WTC11 (cell line): Measurements from ENCODE around the gene CCDC12. TPM values are rescaled to one million over a fixed set of nuclear protein-coding genes. Genes with fewer than 3 reads are reported as not detected.

Source experiments
- ATAC-seq: fragments of 200-7000 bp; cut with Tn5 transposase; 2 replicates; pipeline ENCODE4 v1.10.0; 2021; ENCODE audit warnings: mild to moderate bottlenecking, moderate library complexity
- CTCF ChIA-PET: fragments of 300-600 bp; sonication (Branson Sonifier 250); formaldehyde crosslinking; loops from one replicate; lab custom pipeline; 2021; ENCODE audit warnings: antibody characterized with exemption; lab: Charles Lee
- POLR2A ChIA-PET: fragments of 350-600 bp; sonication (Branson Sonifier 250); formaldehyde crosslinking; loops from one replicate; lab custom pipeline; 2021; ENCODE audit warnings: antibody characterized with exemption; lab: Charles Lee
- DNase-seq: peaks from one replicate; pipeline ENCODE4 v3.0.0; 2021; ENCODE audit warnings: low spot score
- H3K27ac Mint-ChIP-seq: 2 replicates; pipeline ENCODE4 v1.8.0; 2021; ENCODE audit warnings: mixed read lengths
- H3K27me3 Mint-ChIP-seq: 2 replicates; pipeline ENCODE4 v1.8.0; 2021; ENCODE audit warnings: low read depth, mild to moderate bottlenecking, moderate library complexity, mixed read lengths
- H3K36me3 Mint-ChIP-seq: 2 replicates; pipeline ENCODE4 v1.8.0; 2021; ENCODE audit warnings: mixed read lengths
- H3K4me1 Mint-ChIP-seq: 2 replicates; pipeline ENCODE4 v1.8.0; 2022; ENCODE audit warnings: mixed read lengths
- H3K4me3 Mint-ChIP-seq: 2 replicates; pipeline ENCODE4 v1.8.0; 2021; ENCODE audit warnings: mild to moderate bottlenecking, moderate library complexity, mixed read lengths
- H3K9me3 Mint-ChIP-seq: 2 replicates; pipeline ENCODE4 v1.8.0; 2021; ENCODE audit warnings: mixed read lengths
- CDX4 ChIP-seq: fragments of 250-450 bp; sonication (Bioruptor Pico); IDR thresholded peaks from 2 replicates; pipeline ENCODE4 v1.9.0; 2021; ENCODE audit warnings: moderate library complexity, mild to moderate bottlenecking, inconsistent platforms, borderline replicate concordance
- FOXK1 ChIP-seq: sonication (generic); formaldehyde crosslinking; IDR thresholded peaks from 2 replicates; pipeline ENCODE4 v1.8.0; 2022; ENCODE audit warnings: mild to moderate bottlenecking, moderate library complexity, missing genetic modification reagents
- FOXP1 ChIP-seq: sonication (generic); formaldehyde crosslinking; IDR thresholded peaks from 2 replicates; pipeline ENCODE4 v1.8.0; 2022; ENCODE audit warnings: missing genetic modification reagents, mild to moderate bottlenecking, moderate library complexity, borderline replicate concordance
- GTF2I ChIP-seq: fragments of 250-450 bp; sonication (Bioruptor Pico); conservative IDR thresholded peaks from 2 replicates; pipeline ENCODE4 v1.4.0; 2021; ENCODE audit warnings: mild to moderate bottlenecking
- JAZF1 ChIP-seq: fragments of 250-450 bp; sonication (Bioruptor Pico); IDR thresholded peaks from 2 replicates; pipeline ENCODE4 v1.9.0; 2021; ENCODE audit warnings: moderate library complexity, mild to moderate bottlenecking, inconsistent platforms
- KAT7 ChIP-seq: sonication (generic); formaldehyde crosslinking; IDR thresholded peaks from 2 replicates; pipeline ENCODE4 v1.8.1; 2023; ENCODE audit warnings: missing genetic modification reagents, mild to moderate bottlenecking, borderline replicate concordance
- MLX ChIP-seq: sonication (generic); formaldehyde crosslinking; IDR thresholded peaks from 2 replicates; pipeline ENCODE4 v1.8.1; 2023; ENCODE audit warnings: mild to moderate bottlenecking, missing genetic modification reagents, moderate library complexity
- MYBL2 ChIP-seq: sonication (generic); formaldehyde crosslinking; IDR thresholded peaks from 2 replicates; pipeline ENCODE4 v1.8.1; 2023; ENCODE audit warnings: mild to moderate bottlenecking, moderate library complexity, missing genetic modification reagents
- NFATC4 ChIP-seq: fragments of 250-450 bp; sonication (Bioruptor Pico); IDR thresholded peaks from 2 replicates; pipeline ENCODE4 v1.9.0; 2021; ENCODE audit warnings: mild to moderate bottlenecking
- NR2C2 ChIP-seq: sonication (generic); formaldehyde crosslinking; IDR thresholded peaks from 2 replicates; pipeline ENCODE4 v1.8.0; 2022; ENCODE audit warnings: mild to moderate bottlenecking, missing genetic modification reagents
- PREB ChIP-seq: sonication (generic); formaldehyde crosslinking; IDR thresholded peaks from 2 replicates; pipeline ENCODE4 v1.8.1; 2022; ENCODE audit warnings: mild to moderate bottlenecking, missing genetic modification reagents, moderate library complexity, borderline replicate concordance
- RELA ChIP-seq: sonication (generic); formaldehyde crosslinking; IDR thresholded peaks from 2 replicates; pipeline ENCODE4 v1.8.1; 2022; ENCODE audit warnings: missing genetic modification reagents, mild to moderate bottlenecking, borderline replicate concordance
- SOX15 ChIP-seq: fragments of 250-450 bp; sonication (Bioruptor Pico); IDR thresholded peaks from 2 replicates; pipeline ENCODE4 v1.9.0; 2021; ENCODE audit warnings: mild to moderate bottlenecking
- TEAD4 ChIP-seq: sonication (generic); formaldehyde crosslinking; IDR thresholded peaks from 2 replicates; pipeline ENCODE4 v1.8.0; 2022; ENCODE audit warnings: mild to moderate bottlenecking, missing genetic modification reagents
- USF1 ChIP-seq: sonication (generic); formaldehyde crosslinking; IDR thresholded peaks from 2 replicates; pipeline ENCODE4 v1.8.0; 2022; ENCODE audit warnings: mild to moderate bottlenecking, missing genetic modification reagents
- ZMAT4 ChIP-seq: fragments of 250-450 bp; sonication (Bioruptor Pico); IDR thresholded peaks from 2 replicates; pipeline ENCODE4 v1.9.0; 2021; ENCODE audit warnings: mild to moderate bottlenecking
- ZNF121 ChIP-seq: sonication (generic); formaldehyde crosslinking; IDR thresholded peaks from 2 replicates; pipeline ENCODE4 v1.8.0; 2023; ENCODE audit warnings: missing genetic modification reagents
- ZNF219 ChIP-seq: sonication (generic); formaldehyde crosslinking; IDR thresholded peaks from 2 replicates; pipeline ENCODE4 v1.8.0; 2023; ENCODE audit warnings: missing genetic modification reagents, mild to moderate bottlenecking, borderline replicate concordance
- ZNF263 ChIP-seq: sonication (generic); formaldehyde crosslinking; IDR thresholded peaks from 2 replicates; pipeline ENCODE4 v1.8.1; 2022; ENCODE audit warnings: low read depth, mild to moderate bottlenecking, moderate library complexity, missing genetic modification reagents
- ZNF396 ChIP-seq: fragments of 250-450 bp; sonication (Bioruptor Pico); IDR thresholded peaks from 2 replicates; pipeline ENCODE4 v1.8.0; 2021; ENCODE audit warnings: mild to moderate bottlenecking, moderate library complexity, borderline replicate concordance
- ZNF532 ChIP-seq: fragments of 250-450 bp; sonication (Bioruptor Pico); IDR thresholded peaks from 2 replicates; pipeline ENCODE4 v1.9.0; 2021; ENCODE audit warnings: mild to moderate bottlenecking, borderline replicate concordance
- ZSCAN18 ChIP-seq: fragments of 250-450 bp; sonication (Bioruptor Pico); IDR thresholded peaks from 2 replicates; pipeline ENCODE4 v2.1.2; 2022; ENCODE audit warnings: mild to moderate bottlenecking, moderate library complexity
- total RNA-seq: library from RNA; stranded (reverse); gene quantifications from 3 replicates; pipeline ENCODE4 v1.2.3, GENCODE V29; 2021

The CCDC12 gene
- total RNA-seq, 1 experiment from 2014 or later: 59.1 TPM

- no peaks in the 10 kb centered on the region for H3K27me3 Mint-ChIP-seq
- ChIA-PET POLR2A (no interaction called here), CTCF (interaction anchor here (0.6 to 4.0 kb wide), 3 partner anchors 64 to 93 kb away, joined by 4 to 59 read pairs (median 18); no protein-coding TSS in a partner anchor)
- DNase-seq: no peak
- peaks cover 3% of the 10 kb centered on the region for H3K4me1 Mint-ChIP-seq
- peaks cover 14% of the 10 kb centered on the region; the same call in 1 of the 2 replicates for H3K36me3 Mint-ChIP-seq
- no peak overlapping the region for H3K27ac Mint-ChIP-seq
- no peaks in the 10 kb centered on the region for H3K9me3 Mint-ChIP-seq
- no peak for ATAC-seq
- TF ChIP-seq FOXP1 (no peak), MLX (CRISPR knock-in tag) (no peak), SOX15 (CRISPR knock-in tag) (no peak), NFATC4 (CRISPR knock-in tag) (no peak), RELA (CRISPR knock-in tag) (no peak), MYBL2 (CRISPR knock-in tag) (no peak), ZNF219 (CRISPR knock-in tag) (no peak), ZNF396 (CRISPR knock-in tag) (no peak), ZSCAN18 (CRISPR knock-in tag) (no peak), PREB (CRISPR knock-in tag) (no peak), ZNF263 (CRISPR knock-in tag) (no peak), USF1 (CRISPR knock-in tag) (no peak), NR2C2 (CRISPR knock-in tag) (no peak), FOXK1 (no peak), ZNF121 (no peak), CDX4 (CRISPR knock-in tag) (no peak)
- H3K4me3 Mint-ChIP-seq: no peak overlapping the region
Measured at GRCh38 chr3:47000198-47000815, 23.8 kb upstream of the CCDC12 start.

- DNase-seq: no peak
- Mint-ChIP-seq H3K27ac (no peak overlapping the region), H3K9me3 (no peaks in the 10 kb centered on the region), H3K4me1 (peaks cover 3% of the 10 kb centered on the region), H3K27me3 (no peaks in the 10 kb centered on the region), H3K36me3 (peaks cover 14% of the 10 kb centered on the region; the same call in 1 of the 2 replicates), H3K4me3 (no peak overlapping the region)
- CTCF ChIA-PET: interaction anchor here (0.6 to 4.0 kb wide), 11 partner anchors 12 to 336 kb away, joined by 3 to 59 read pairs (median 8); partner anchors contain the start of gene CCDC12
- POLR2A ChIA-PET: no interaction called here
- no peak for ATAC-seq
- TF ChIP-seq NFATC4 (CRISPR knock-in tag) (no peak), KAT7 (no peak), GTF2I (CRISPR knock-in tag) (no peak), ZNF532 (CRISPR knock-in tag) (no peak), ZSCAN18 (CRISPR knock-in tag) (no peak), ZMAT4 (CRISPR knock-in tag) (no peak), TEAD4 (CRISPR knock-in tag) (no peak), MLX (CRISPR knock-in tag) (no peak), JAZF1 (CRISPR knock-in tag) (no peak)
Measured at GRCh38 chr3:46999516-47000197, 23.1 kb upstream of the CCDC12 start.
